ENCODE results near the gene YAP1.

The YAP1 gene

GRCh38 chr11:102121329-102121728 lies 11.1 kb downstream of the YAP1 start:
- Histone ChIP-seq H3K9ac (no peak overlapping the region), H4K20me1 (ENCODE audit: insufficient read depth) (no peaks in the 10 kb centered on the region), H3K4me3 (IDR thresholded peaks at IDR 0.05; ENCODE audit: insufficient read depth, low read depth, low read length) (no peak overlapping the region), H3K36me3 (ENCODE audit: insufficient read depth) (no peaks in the 10 kb centered on the region), H3K4me2 (no peak overlapping the region), H3K4me1 (ENCODE audit: low read depth, poor library complexity, severe bottlenecking) (no peaks in the 10 kb centered on the region), H3K27me3 (ENCODE audit: insufficient read depth, low read depth) (no peaks in the 10 kb centered on the region), H3K27ac (no peak overlapping the region), H2AFZ (ENCODE audit: low read depth) (no peak overlapping the region), H3K79me2 (ENCODE audit: insufficient read depth, low read depth) (no peaks in the 10 kb centered on the region)
- no peak for TF ChIP-seq CTCF (conservative IDR thresholded peaks at IDR 0.05; ENCODE audit: low read depth, low read length)

GRCh38 chr11:102134597-102134996 lies 24.4 kb downstream of the YAP1 start:
- Histone ChIP-seq H3K9ac (no peak overlapping the region), H3K27ac (no peak overlapping the region), H4K20me1 (ENCODE audit: insufficient read depth) (no peaks in the 10 kb centered on the region), H3K4me3 (IDR thresholded peaks at IDR 0.05; ENCODE audit: insufficient read depth, low read depth, low read length) (no peak overlapping the region), H3K36me3 (ENCODE audit: insufficient read depth) (no peaks in the 10 kb centered on the region), H2AFZ (ENCODE audit: low read depth) (no peak overlapping the region), H3K4me2 (no peak overlapping the region), H3K27me3 (ENCODE audit: insufficient read depth, low read depth) (no peaks in the 10 kb centered on the region), H3K79me2 (ENCODE audit: insufficient read depth, low read depth) (no peaks in the 10 kb centered on the region), H3K4me1 (ENCODE audit: low read depth, poor library complexity, severe bottlenecking) (no peaks in the 10 kb centered on the region)
- TF ChIP-seq CTCF (conservative IDR thresholded peaks at IDR 0.05; ENCODE audit: low read depth, low read length) = no peak

GRCh38 chr11:102135256-102135655 lies 25.0 kb downstream of the YAP1 start:
- Histone ChIP-seq H3K27me3 (ENCODE audit: insufficient read depth, low read depth) (no peaks in the 10 kb centered on the region), H3K9ac (no peak overlapping the region), H4K20me1 (ENCODE audit: insufficient read depth) (no peaks in the 10 kb centered on the region), H3K79me2 (ENCODE audit: insufficient read depth, low read depth) (no peaks in the 10 kb centered on the region), H2AFZ (ENCODE audit: low read depth) (no peak overlapping the region), H3K36me3 (ENCODE audit: insufficient read depth) (no peaks in the 10 kb centered on the region), H3K4me3 (IDR thresholded peaks at IDR 0.05; ENCODE audit: insufficient read depth, low read depth, low read length) (no peak overlapping the region), H3K27ac (no peak overlapping the region), H3K4me2 (no peak overlapping the region), H3K4me1 (ENCODE audit: low read depth, poor library complexity, severe bottlenecking) (no peaks in the 10 kb centered on the region)
- TF ChIP-seq CTCF (conservative IDR thresholded peaks at IDR 0.05; ENCODE audit: low read depth, low read length) = no peak

GRCh38 chr11:102138223-102138622 lies 28.0 kb downstream of the YAP1 start:
- H3K27me3 ChIP-seq (ENCODE audit: insufficient read depth, low read depth) = no peaks in the 10 kb centered on the region
- no peak for TF ChIP-seq CTCF (conservative IDR thresholded peaks at IDR 0.05; ENCODE audit: low read depth, low read length)
- H3K9ac ChIP-seq = no peak overlapping the region
- no peak overlapping the region for H3K4me3 ChIP-seq (IDR thresholded peaks at IDR 0.05; ENCODE audit: insufficient read depth, low read depth, low read length)
- H3K79me2 ChIP-seq (ENCODE audit: insufficient read depth, low read depth) = no peaks in the 10 kb centered on the region
- no peak overlapping the region for H3K27ac ChIP-seq
- no peaks in the 10 kb centered on the region for H3K4me1 ChIP-seq (ENCODE audit: low read depth, poor library complexity, severe bottlenecking)
- H4K20me1 ChIP-seq (ENCODE audit: insufficient read depth) = no peaks in the 10 kb centered on the region
- no peak overlapping the region for H2AFZ ChIP-seq (ENCODE audit: low read depth)
- H3K4me2 ChIP-seq = no peak overlapping the region
- no peaks in the 10 kb centered on the region for H3K36me3 ChIP-seq (ENCODE audit: insufficient read depth)

GRCh38 chr11:102138670-102139069 lies 28.4 kb downstream of the YAP1 start:
- Histone ChIP-seq H3K27ac (no peak overlapping the region), H3K4me3 (IDR thresholded peaks at IDR 0.05; ENCODE audit: insufficient read depth, low read depth, low read length) (no peak overlapping the region)

More at GRCh38 chr11:102138670-102139069, 28.4 kb downstream of the YAP1 start:
- no peak for TF ChIP-seq CTCF (conservative IDR thresholded peaks at IDR 0.05; ENCODE audit: low read depth, low read length)
- no peak overlapping the region for H3K4me2 ChIP-seq
- H3K36me3 ChIP-seq (ENCODE audit: insufficient read depth) = no peaks in the 10 kb centered on the region
- H3K9ac ChIP-seq = no peak overlapping the region
- H4K20me1 ChIP-seq (ENCODE audit: insufficient read depth) = no peaks in the 10 kb centered on the region
- no peaks in the 10 kb centered on the region for H3K4me1 ChIP-seq (ENCODE audit: low read depth, poor library complexity, severe bottlenecking)
- no peaks in the 10 kb centered on the region for H3K79me2 ChIP-seq (ENCODE audit: insufficient read depth, low read depth)
- no peaks in the 10 kb centered on the region for H3K27me3 ChIP-seq (ENCODE audit: insufficient read depth, low read depth)
- no peak overlapping the region for H2AFZ ChIP-seq (ENCODE audit: low read depth)

Measured in KMS-11 (cell line).